Tibial nerve (tissue), 4 donors: ENCODE measurements around the gene ZBTB47. TPM values are rescaled to one million over a fixed set of nuclear protein-coding genes. Genes with fewer than 3 reads are reported as not detected.

Experiments used
- DNase-seq, 2 donors: peaks; one replicate each; pipeline ENCODE4 v3.0.0-alpha.2; 2019; ENCODE audit warnings: low spot score in 2 of 2
- H3K27ac ChIP-seq, 4 donors: fragments of 200-600 bp; sonication (generic) in 3 of 4; one replicate each; pipeline ENCODE4 v1.5.1; 2017 to 2019; ENCODE audit warnings: mild to moderate bottlenecking in 1 of 4
- H3K27me3 ChIP-seq, 2 donors: fragments of 200-600 bp; sonication (generic) in 1 of 2; one replicate each; pipeline versions ENCODE4 v1.5.1 to v1.6.0; 2017 to 2019
- H3K36me3 ChIP-seq, 3 donors: fragments of 200-600 bp; sonication (generic); one replicate each; pipeline ENCODE4 v1.5.1; 2018 to 2019
- H3K4me1 ChIP-seq, 4 donors: fragments of 200-600 bp; sonication (generic) in 3 of 4; one replicate each; pipeline ENCODE4 v1.5.1; 2017 to 2019
- H3K4me3 ChIP-seq, 4 donors: fragments of 200-600 bp; sonication (generic) in 3 of 4; one replicate each; pipeline ENCODE4 v1.5.1; 2017 to 2019; ENCODE audit warnings: mild to moderate bottlenecking in 1 of 4, moderate library complexity in 1 of 4
- H3K9me3 ChIP-seq, 4 donors: fragments of 200-600 bp; sonication (generic) in 3 of 4; one replicate each; pipeline ENCODE4 v1.5.1; 2017 to 2019
- EP300 ChIP-seq, 2 donors: sonication (generic); formaldehyde crosslinking; IDR thresholded peaks; one replicate each; pipeline ENCODE4 v1.6.1; 2017; ENCODE audit warnings: antibody characterized with exemption in 2 of 2, mild to moderate bottlenecking in 1 of 2
- POLR2A ChIP-seq, 2 donors: fragments of 450-650 bp; IDR thresholded peaks; one replicate each; pipeline ENCODE4 v1.6.1; 2017; ENCODE audit warnings: antibody characterized with exemption in 2 of 2, mild to moderate bottlenecking in 2 of 2, moderate library complexity in 2 of 2
- WGBS, 2 donors: methylation state at CpG; one replicate each; pipeline ENCODE4 v1.1.5; 2018; 5-methylcytosine and 5-hydroxymethylcytosine counted together
- total RNA-seq, 4 donors: library from RNA; depleted of rRNA; stranded (reverse); fragments of >200 nt; gene quantifications; one replicate each; pipeline ENCODE4 v1.1.0, GENCODE V29; 2016
- TF ChIP-seq, protein P1 (sequence below), 5 experiments: fragments of 200-600 bp in 3 of 5; fragments of 450-650 bp in 2 of 5; sonication (generic) in 3 of 5; IDR thresholded peaks; one replicate each; pipeline ENCODE4 v1.5.1; 2016 to 2019; ENCODE audit warnings: antibody characterized with exemption in 5 of 5, mild to moderate bottlenecking in 3 of 5, moderate library complexity in 2 of 5

Gene ZBTB47
- total RNA-seq, 4 donors from 2014 or later = 44.6 to 81.3 (median 60.3) TPM

DNA sequence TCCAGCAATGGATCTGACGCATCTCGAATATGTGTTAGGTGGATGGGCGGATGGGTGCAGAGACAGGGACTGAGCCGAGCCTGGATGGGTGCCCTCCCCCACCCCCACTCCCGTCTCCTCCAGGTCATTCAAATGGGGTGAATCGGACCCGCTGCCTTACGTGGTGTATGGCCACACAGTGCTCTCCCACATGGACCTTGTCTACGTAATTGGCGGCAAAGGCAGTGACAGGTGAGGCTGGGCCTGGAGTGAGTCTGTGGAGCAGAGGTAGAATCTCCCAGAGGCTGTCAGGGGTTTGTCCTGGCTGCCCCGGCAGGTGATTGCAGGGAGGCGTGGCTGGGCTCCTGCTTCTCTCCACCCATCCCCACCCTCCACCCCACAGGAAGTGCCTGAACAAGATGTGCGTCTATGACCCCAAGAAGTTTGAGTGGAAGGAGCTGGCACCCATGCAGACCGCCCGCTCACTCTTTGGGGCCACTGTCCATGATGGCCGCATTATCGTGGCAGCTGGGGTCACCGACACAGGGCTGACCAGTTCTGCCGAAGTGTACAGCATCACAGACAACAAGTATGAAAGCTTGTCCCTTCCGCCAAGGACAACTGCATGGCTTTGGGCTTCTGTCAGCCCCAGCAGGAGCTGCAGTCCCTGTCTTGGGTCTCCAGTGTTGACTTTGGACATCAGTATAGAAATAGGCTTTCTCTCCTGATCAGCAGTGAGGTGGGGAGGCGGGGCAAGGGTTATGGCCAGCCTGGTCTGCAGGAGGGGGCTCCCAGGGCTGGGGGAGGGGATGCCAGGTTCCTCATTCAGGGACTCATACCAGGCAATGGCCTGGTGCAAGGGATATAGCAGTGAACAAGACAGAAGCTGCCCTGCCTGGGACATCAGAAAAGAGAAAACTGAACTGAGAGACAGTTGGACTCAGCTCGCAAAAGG is 35.3 kb downstream of the ZBTB47 start:
- peaks cover 0 to 24% (median 7%) of the 10 kb centered on the region in 4 donors for H3K4me1 ChIP-seq
- no peak for DNase-seq
- H3K27me3 ChIP-seq = peaks cover 0 to 3% of the 10 kb centered on the region in 2 donors
- H3K9me3 ChIP-seq = no peaks in the 10 kb centered on the region
- H3K4me3 ChIP-seq = no peak overlapping the region
- TF ChIP-seq, protein P1, sequence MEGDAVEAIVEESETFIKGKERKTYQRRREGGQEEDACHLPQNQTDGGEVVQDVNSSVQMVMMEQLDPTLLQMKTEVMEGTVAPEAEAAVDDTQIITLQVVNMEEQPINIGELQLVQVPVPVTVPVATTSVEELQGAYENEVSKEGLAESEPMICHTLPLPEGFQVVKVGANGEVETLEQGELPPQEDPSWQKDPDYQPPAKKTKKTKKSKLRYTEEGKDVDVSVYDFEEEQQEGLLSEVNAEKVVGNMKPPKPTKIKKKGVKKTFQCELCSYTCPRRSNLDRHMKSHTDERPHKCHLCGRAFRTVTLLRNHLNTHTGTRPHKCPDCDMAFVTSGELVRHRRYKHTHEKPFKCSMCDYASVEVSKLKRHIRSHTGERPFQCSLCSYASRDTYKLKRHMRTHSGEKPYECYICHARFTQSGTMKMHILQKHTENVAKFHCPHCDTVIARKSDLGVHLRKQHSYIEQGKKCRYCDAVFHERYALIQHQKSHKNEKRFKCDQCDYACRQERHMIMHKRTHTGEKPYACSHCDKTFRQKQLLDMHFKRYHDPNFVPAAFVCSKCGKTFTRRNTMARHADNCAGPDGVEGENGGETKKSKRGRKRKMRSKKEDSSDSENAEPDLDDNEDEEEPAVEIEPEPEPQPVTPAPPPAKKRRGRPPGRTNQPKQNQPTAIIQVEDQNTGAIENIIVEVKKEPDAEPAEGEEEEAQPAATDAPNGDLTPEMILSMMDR (IDR thresholded peaks at IDR 0.05) = no peak
- TF ChIP-seq EP300 (IDR thresholded peaks at IDR 0.05) (no peak), POLR2A (IDR thresholded peaks at IDR 0.05) (no peak)
- H3K36me3 ChIP-seq = no peaks in the 10 kb centered on the region
- 84 to 89% methylated on average over 21 to 22 of the region's 22 CpGs for WGBS, 2 donors
- H3K27ac ChIP-seq = no peak overlapping the region

DNA sequence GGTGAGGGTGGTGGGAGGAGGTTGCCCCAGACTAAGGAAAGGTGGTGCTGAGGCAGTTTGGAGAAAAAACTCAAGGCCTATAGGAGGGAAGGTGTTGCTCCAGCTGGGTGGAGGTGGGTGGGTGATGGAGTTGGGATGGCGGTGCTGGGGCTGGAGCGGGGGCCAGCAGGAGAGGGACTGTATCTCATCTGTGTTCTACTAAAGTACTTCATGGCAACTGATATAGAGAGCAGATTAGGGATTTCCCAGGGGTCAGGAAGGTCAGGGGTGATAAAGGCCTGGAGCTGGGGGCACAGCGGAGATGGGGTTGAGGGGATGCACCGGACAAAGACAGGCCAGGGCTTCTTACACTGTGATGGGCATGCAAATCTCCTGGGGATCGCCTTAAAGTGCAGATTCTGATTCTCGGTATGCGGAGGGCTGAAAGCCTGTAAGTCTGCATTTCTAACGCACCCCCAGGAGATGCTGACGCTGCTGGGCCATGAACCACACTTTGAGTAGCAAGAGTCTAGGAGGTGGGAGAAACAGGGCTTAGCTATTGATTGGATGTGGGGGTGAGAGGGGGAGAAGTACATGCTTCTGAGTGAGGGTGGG is 36.0 kb downstream of the ZBTB47 start:
- H3K27ac ChIP-seq = no peak overlapping the region
- no peak overlapping the region for H3K4me3 ChIP-seq
- 66 to 67% methylated on average over 9 of the region's 9 CpGs for WGBS, 2 donors
- peaks cover 0 to 18% (median 2%) of the 10 kb centered on the region in 4 donors for H3K4me1 ChIP-seq
- H3K27me3 ChIP-seq = peaks cover 0 to 3% of the 10 kb centered on the region in 2 donors
- H3K9me3 ChIP-seq = no peaks in the 10 kb centered on the region
- H3K36me3 ChIP-seq = no peaks in the 10 kb centered on the region
- DNase-seq = no peak
- TF ChIP-seq EP300 (IDR thresholded peaks at IDR 0.05) = no peak
- TF ChIP-seq, protein P1 (IDR thresholded peaks at IDR 0.05) = no peak
- no peak for TF ChIP-seq POLR2A (IDR thresholded peaks at IDR 0.05)

DNA sequence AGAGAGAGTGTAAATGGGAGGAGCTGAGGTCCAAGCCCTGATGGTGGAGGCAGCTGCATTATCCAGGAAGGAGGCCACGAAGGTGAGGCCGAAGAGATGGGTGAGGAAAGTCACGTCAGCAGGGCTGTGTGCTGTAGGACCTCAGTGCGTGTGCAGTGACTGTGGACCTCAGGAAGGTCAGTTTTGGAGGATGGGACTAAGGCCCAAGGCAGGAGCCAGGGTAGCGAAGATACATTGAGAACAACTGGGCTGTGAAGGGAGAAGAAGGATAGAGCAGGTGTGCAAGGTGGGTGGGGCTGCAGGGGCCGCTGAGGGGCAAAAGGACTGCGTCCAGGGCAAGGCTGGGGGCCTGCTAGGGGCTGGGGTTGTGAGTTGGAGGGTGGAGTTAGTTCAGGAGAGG is 36.7 kb downstream of the ZBTB47 start:
- H3K36me3 ChIP-seq = no peaks in the 10 kb centered on the region
- peaks cover 0 to 12% (median 0%) of the 10 kb centered on the region in 4 donors for H3K4me1 ChIP-seq
- no peak overlapping the region for H3K4me3 ChIP-seq
- TF ChIP-seq, protein P1 (IDR thresholded peaks at IDR 0.05) = no peak
- no peak for TF ChIP-seq POLR2A (IDR thresholded peaks at IDR 0.05)
- TF ChIP-seq EP300 (IDR thresholded peaks at IDR 0.05) = no peak
- DNase-seq = no peak
- no peaks in the 10 kb centered on the region for H3K9me3 ChIP-seq
- no peak overlapping the region for H3K27ac ChIP-seq
- peaks cover 0 to 3% of the 10 kb centered on the region in 2 donors for H3K27me3 ChIP-seq
- 80 to 82% methylated on average over 7 of the region's 7 CpGs for WGBS, 2 donors

DNA sequence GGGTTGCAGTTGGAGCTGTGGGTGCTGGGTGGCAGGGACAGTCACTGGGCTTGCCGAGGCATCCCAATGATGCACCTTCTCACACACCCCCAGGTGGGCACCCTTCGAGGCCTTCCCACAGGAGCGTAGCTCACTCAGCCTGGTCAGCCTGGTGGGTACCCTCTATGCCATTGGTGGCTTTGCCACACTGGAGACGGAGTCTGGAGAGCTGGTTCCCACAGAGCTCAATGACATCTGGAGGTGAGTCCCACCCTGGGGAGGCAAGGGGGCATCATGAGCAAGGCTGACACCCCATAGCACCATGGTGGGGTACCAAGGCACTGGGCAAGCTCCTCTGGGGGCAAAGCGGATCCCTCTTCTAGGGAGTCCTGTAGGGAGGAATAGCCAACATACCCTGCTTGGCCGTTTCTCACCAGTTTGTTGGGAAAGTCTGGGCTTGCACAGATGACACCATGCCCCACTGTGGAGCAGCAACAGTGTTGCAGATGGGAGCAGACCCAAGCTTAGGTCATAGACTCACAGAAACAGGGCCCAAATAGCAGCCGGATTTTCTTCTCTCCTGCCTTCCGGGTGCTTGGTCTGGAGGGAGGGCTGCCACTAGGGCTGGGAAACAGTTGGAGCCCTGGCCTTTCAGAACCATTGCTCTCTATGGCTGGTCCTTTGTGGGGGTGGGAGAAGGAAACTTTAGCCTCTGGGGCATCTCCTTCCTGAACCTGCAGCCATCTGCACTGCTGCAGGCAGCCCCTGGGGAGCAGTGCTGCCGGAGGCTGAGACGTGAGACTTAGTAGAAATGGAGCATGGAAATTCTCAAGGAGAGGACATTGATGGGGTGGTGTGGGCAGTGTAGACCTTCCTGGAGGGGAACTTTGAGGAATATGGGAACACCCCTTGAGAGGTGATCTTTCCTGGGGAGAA is 37.5 kb downstream of the ZBTB47 start:
- TF ChIP-seq, protein P1 (IDR thresholded peaks at IDR 0.05) = no peak
- no peak for TF ChIP-seq POLR2A (IDR thresholded peaks at IDR 0.05)
- TF ChIP-seq EP300 (IDR thresholded peaks at IDR 0.05) = no peak
- peaks cover 0 to 3% (median 0%) of the 10 kb centered on the region in 4 donors for H3K4me1 ChIP-seq
- no peaks in the 10 kb centered on the region for H3K36me3 ChIP-seq
- 73 to 77% methylated on average over 8 to 10 of the region's 10 CpGs for WGBS, 2 donors
- no peaks in the 10 kb centered on the region for H3K27me3 ChIP-seq
- H3K4me3 ChIP-seq = no peak overlapping the region
- no peaks in the 10 kb centered on the region for H3K9me3 ChIP-seq
- DNase-seq = no peak
- no peak overlapping the region for H3K27ac ChIP-seq
